Kidney (tissue), 14 donors: ENCODE results near the gene PIK3R6. TPM values are rescaled to one million over a fixed set of nuclear protein-coding genes. Genes with fewer than 3 reads are reported as not detected.

Experiments used
- DNase-seq, 5 donors: peaks; one replicate each; pipeline ENCODE4 v3.0.0-alpha.2; 2013 to 2020
- FAIRE-seq: peaks from 2 replicates; lab custom pipeline; 2012; peaks lifted over from hg19 to GRCh38; lab: Jason Lieb, UNC
- H3K27ac ChIP-seq, 2 donors: one replicate each; pipeline ENCODE4 v1.7.0; 2013; ENCODE audit warnings: low read depth in 2 of 2, low read length in 2 of 2, inconsistent platforms in 1 of 2
- H3K27me3 ChIP-seq: one replicate; pipeline ENCODE4 v1.7.1; 2013; ENCODE audit warnings: low read length, inconsistent platforms; ENCODE audit not compliant: control insufficient read depth, insufficient read depth
- H3K36me3 ChIP-seq, 3 donors: one replicate each; pipeline versions ENCODE4 v1.7.0 to v1.7.1; 2013; ENCODE audit warnings: low read length in 3 of 3, control low read depth in 1 of 3, inconsistent platforms in 1 of 3; ENCODE audit not compliant: insufficient read depth in 3 of 3, control insufficient read depth in 2 of 3
- H3K4me1 ChIP-seq, 3 donors: one replicate each; pipeline versions ENCODE4 v1.7.0 to v1.7.1; 2013; ENCODE audit warnings: low read length in 3 of 3, inconsistent platforms in 1 of 3, low read depth in 1 of 3; ENCODE audit not compliant: control insufficient read depth in 2 of 3, insufficient read depth in 2 of 3
- H3K4me3 ChIP-seq, 3 donors: one replicate each; pipeline versions ENCODE4 v1.7.0 to v1.8.1; 2013; ENCODE audit warnings: low read length in 3 of 3, control low read depth in 1 of 3, inconsistent platforms in 1 of 3
- H3K9ac ChIP-seq, 3 donors: one replicate each; pipeline versions ENCODE4 v1.7.0 to v1.7.1; 2013; ENCODE audit warnings: low read length in 3 of 3, control low read depth in 1 of 3, inconsistent platforms in 1 of 3
- H3K9me3 ChIP-seq, 3 donors: one replicate each; pipeline versions ENCODE4 v1.7.0 to v1.7.1; 2013; ENCODE audit warnings: low read length in 3 of 3, control low read depth in 1 of 3, inconsistent platforms in 1 of 3; ENCODE audit not compliant: control insufficient read depth in 2 of 3, insufficient read depth in 1 of 3
- CTCF ChIP-seq: IDR thresholded peaks from 3 replicates; pipeline ENCODE4 v1.5.1; 2012; ENCODE audit warnings: mild to moderate bottlenecking, moderate library complexity, borderline replicate concordance; ENCODE audit not compliant: insufficient read depth; ENCODE audit errors: extremely low read depth
- intact Hi-C: fragments of 100-400 bp; cut with DNase I; formaldehyde crosslinking; loops from one replicate; pipeline ENCODE4 v1.11.1; 2022
- polyA plus RNA-seq: library from polyadenylated mRNA; stranded (reverse); fragments of 350-450 nt; fragmentation: Illumina TruSeq; extraction: RNeasy Lipid Tissue Mini Kit (QIAGEN cat#74804); gene quantifications from one replicate; pipeline ENCODE4 v1.2.3, GENCODE V29; 2014; ENCODE audit warnings: low read depth, low replicate concordance; ENCODE audit not compliant: insufficient read depth
- total RNA-seq: library from RNA; stranded (reverse); fragmentation: NEBNext Ultra II Directional; extraction: Animal tissue kit (Norgen Biotek cat#: 25700); gene quantifications from one replicate; pipeline ENCODE4 v1.2.1, GENCODE V29; 2021
- donor health status: control.
- donor health status: control.
- donor health status: control.
- donor health status: control.
- donor health status: control.
- donor health status: DM: yes; HTN: yes; CAD: no.
- donor health status: Normal renal cell carcinoma (clear cell type).

PIK3R6 gene
- total and polyA plus RNA-seq, 2 donors from 2014 or later = 0.17 to 2.3 TPM

DNA sequence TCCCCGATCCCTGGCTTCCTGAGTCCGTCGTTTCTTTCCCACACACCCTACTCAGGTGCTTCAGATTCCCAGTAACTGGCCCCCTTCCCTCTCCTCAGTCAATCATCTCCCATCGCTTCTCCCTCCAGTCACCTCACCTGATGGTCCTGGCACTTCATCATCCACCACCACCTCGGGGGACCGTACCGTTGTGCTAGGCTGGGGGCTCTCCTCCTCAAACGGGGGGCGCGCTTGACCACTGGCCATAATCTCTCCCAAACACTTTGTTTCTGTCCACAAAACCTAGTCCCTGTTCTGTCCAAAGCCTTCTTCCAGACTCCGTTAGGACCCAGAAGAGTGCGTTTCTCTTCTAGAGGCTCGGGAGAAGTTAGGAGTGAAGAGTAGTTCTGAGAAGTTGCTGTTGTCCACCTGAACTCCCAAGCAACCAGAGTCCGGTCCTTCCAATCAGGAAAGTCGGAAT is 109.3 kb downstream of the PIK3R6 start, which contains the start of gene SPDYE4:
TSS of gene SPDYE4 (minus strand) at position 410 of the 460 bp plus-strand sequence. CDS start at position 246, 164 bp downstream.
- H3K4me1 ChIP-seq = no peaks in the 10 kb centered on the region
- H3K4me3 ChIP-seq = no peak within 1 kb of the TSS
- no peak within 1 kb of the TSS for H3K27ac ChIP-seq
- intact Hi-C loops = no loop called here
- no peak within 1 kb of the TSS for H3K9ac ChIP-seq
- H3K27me3 ChIP-seq = no peaks in the 10 kb centered on the region
- no peaks in the 10 kb centered on the region for H3K9me3 ChIP-seq
- no peak for TF ChIP-seq CTCF
- no peak for DNase-seq
- FAIRE-seq = no peak
- no peaks in the 10 kb centered on the region for H3K36me3 ChIP-seq

- H3K27ac ChIP-seq = no peak overlapping the region
- no peaks in the 10 kb centered on the region for H3K27me3 ChIP-seq
- intact Hi-C loops = no loop called here
- H3K36me3 ChIP-seq = no peaks in the 10 kb centered on the region
- no peak overlapping the region for H3K9ac ChIP-seq
- no peak for TF ChIP-seq CTCF
- no peak for FAIRE-seq
- no peak overlapping the region for H3K4me3 ChIP-seq
- DNase-seq = no peak
- no peaks in the 10 kb centered on the region for H3K9me3 ChIP-seq
- no peaks in the 10 kb centered on the region for H3K4me1 ChIP-seq
These were observed 110.3 kb downstream of the PIK3R6 start for GRCh38 chr17:8757189-8757588.

GRCh38 chr17:8755590-8756255 is 111.8 kb downstream of the PIK3R6 start:
- Histone ChIP-seq H3K36me3 (no peaks in the 10 kb centered on the region), H3K9ac (no peak overlapping the region), H3K4me3 (no peak overlapping the region), H3K27me3 (no peaks in the 10 kb centered on the region), H3K27ac (no peak overlapping the region), H3K4me1 (no peaks in the 10 kb centered on the region), H3K9me3 (no peaks in the 10 kb centered on the region)
- no peak for TF ChIP-seq CTCF
- FAIRE-seq (no peak), DNase-seq (no peak)
- intact Hi-C loops = no loop called here
